ENCODE results near the gene CDH5. TPM values are rescaled to one million over a fixed set of nuclear protein-coding genes. Genes with fewer than 3 reads are reported as not detected.
A peak's percentile ranks its signal among the peaks of the same experiment; 100 is the strongest.

The CDH5 gene
- total and polyA plus RNA-seq, 8 donors: 3.4 to 10.2 (median 5.4) TPM

DNA sequence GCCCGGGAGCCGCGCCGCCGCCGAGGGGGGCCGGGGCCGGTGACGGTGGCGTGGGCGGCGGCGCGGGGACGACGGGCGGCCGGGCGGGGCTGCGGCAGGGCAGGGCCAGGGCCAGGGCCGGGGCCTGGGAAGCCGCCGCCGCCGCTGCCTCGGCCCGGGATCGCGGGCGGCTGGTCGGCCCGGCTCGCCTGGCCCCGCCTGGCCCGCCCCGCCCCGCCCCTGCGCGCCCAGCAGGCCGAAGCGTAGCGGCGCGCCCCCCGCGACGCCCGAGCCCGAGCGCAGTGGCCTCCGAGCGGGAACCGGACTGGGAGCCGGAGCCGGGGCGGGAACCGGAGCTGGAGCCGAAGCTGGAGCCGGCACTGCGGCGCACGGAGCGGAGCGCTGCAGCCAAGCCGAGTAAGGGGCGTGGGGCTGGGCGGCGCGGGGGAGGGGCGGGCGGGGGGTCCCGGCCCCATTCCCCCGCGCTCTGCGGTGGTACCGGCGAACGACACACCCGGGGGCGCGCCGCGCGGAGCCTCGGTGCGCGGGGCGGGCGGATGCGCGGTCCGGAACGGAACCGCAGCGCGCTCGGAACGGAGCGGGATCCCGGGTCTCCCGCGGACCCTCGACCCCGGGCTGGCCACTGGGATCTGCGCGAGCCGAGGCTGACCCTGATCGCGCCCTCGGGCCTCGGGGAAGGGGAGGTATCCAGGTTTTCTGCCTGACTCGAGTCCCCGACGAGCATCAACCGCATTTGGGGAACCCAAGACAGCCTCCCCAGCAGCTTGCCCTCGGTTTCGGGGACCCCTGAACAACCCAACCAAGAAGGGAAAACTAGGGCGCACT, 60.8 kb downstream of the CDH5 start, which contains the start of gene BEAN1:
Gene BEAN1, plus strand, starts transcription at position 260 of the 825 bp plus-strand sequence. CDS start 10,382 bp downstream, outside the sequence.
- WGBS, 2 donors: 1% methylated on average over 49 to 118 of the region's 118 CpGs
- Histone ChIP-seq H3K27me3 (peaks cover 0 to 18% (median 5%) of the 10 kb centered on the region in 4 donors), H3K4me1 (no peaks in the 10 kb centered on the region), H3K4me3 (peak within 1 kb of the TSS in 3 of 4 donors; percentile 5 to 51 (median 33)), H3K27ac (no peak within 1 kb of the TSS), H3K9me3 (no peaks in the 10 kb centered on the region), H3K36me3 (no peaks in the 10 kb centered on the region)
- ATAC-seq (peak; percentile 49 to 78 (median 62)), DNase-seq (peak in 3 of 6 donors; percentile 38 to 70 (median 69)), FAIRE-seq (no peak)
- TF ChIP-seq, protein P1, sequence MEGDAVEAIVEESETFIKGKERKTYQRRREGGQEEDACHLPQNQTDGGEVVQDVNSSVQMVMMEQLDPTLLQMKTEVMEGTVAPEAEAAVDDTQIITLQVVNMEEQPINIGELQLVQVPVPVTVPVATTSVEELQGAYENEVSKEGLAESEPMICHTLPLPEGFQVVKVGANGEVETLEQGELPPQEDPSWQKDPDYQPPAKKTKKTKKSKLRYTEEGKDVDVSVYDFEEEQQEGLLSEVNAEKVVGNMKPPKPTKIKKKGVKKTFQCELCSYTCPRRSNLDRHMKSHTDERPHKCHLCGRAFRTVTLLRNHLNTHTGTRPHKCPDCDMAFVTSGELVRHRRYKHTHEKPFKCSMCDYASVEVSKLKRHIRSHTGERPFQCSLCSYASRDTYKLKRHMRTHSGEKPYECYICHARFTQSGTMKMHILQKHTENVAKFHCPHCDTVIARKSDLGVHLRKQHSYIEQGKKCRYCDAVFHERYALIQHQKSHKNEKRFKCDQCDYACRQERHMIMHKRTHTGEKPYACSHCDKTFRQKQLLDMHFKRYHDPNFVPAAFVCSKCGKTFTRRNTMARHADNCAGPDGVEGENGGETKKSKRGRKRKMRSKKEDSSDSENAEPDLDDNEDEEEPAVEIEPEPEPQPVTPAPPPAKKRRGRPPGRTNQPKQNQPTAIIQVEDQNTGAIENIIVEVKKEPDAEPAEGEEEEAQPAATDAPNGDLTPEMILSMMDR (IDR thresholded peaks at IDR 0.05): no peak
- intact Hi-C loops (cut with DNase I): no loop called here

DNA sequence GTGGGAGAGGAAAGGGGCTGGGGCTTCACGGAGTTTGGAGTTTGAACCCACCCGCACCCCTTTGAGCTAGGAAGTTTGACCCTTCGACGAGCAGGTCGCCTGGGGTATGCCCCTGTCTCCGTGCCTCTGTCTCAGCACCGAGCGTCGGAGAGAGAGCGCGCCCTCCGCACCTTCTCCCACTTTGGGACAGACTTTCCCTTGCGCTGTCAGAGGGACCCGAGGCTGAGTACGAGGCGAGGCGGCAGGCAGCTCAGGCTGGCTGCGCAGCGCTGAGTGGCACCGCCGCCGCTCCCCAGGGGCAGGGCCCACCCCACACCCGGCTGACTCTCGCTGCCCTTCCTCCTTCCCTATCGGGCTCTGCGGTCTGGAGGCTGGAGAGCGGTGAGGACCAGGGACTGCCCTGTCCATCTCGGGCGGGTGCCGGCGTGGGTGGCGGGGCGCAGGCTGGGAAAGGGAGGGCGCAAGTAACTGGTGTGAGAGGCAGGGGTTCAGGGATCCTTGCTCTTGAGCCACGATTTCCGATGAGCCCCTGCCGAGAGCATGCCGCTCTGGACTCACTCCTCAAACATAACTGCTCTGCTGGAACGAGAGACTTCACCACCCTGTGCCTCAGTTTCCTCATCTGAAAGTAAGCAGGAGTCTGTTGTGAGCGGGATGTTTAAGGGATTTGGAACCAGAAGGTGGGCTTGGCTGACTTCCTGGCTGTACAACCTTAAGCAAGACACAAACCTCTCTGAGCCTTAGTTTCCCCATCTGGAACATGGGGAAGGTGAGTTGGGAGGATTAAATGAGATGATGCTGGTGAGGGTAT, 61.6 kb downstream of the CDH5 start:
- WGBS, 2 donors: 6 to 8% methylated on average over 39 to 40 of the region's 40 CpGs
- Histone ChIP-seq H3K27me3 (peaks cover 0 to 18% (median 5%) of the 10 kb centered on the region in 4 donors), H3K4me3 (peak overlapping the region in 1 of 4 donors; percentile 51), H3K4me1 (no peaks in the 10 kb centered on the region), H3K27ac (no peak overlapping the region), H3K36me3 (no peaks in the 10 kb centered on the region), H3K9me3 (no peaks in the 10 kb centered on the region)
- TF ChIP-seq, protein P1 (IDR thresholded peaks at IDR 0.05): no peak
- DNase-seq: peak in 1 of 6 donors; percentile 50
- FAIRE-seq: no peak
- intact Hi-C loops (cut with DNase I): no loop called here
- ATAC-seq: peak; percentile 24 to 67 (median 57)

- peaks cover 0 to 18% (median 5%) of the 10 kb centered on the region in 4 donors for H3K27me3 ChIP-seq
Observed at GRCh38 chr16:66428682-66429251, 62.3 kb downstream of the CDH5 start.

DNA sequence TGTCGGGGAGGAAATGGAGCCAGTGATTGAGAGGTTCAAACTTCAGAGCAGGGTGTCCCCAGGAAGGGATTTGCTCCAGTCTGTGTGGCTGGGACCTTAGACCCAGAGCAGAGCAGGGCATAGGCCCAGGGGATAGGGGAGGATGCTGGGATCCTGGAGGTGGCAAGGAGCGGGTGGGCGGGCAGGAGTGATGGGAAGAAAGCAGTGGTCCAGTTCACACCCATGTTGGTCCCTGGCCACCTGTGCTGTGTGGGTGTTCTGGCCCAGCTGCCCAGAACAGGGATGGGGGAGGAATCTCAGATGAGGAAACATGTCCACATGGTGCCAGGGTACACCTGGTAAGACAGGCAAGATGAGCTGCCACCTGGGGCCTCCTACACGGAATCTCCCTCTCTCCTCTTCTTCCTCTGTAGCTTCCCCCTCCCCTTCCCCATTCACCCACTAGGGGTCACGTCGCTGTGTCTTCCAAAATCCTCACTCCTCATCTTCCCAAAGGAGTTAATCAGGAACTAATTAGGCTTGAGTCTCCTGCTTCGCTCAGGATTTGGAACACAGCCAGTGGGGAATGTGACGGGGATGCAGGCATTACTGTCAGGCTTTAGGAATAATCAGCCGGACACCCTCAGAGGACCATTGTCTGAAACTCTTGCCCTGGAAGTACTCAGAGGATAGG, 62.9 kb downstream of the CDH5 start:
- intact Hi-C loops (cut with DNase I): no loop called here
- TF ChIP-seq, protein P1 (IDR thresholded peaks at IDR 0.05): no peak
- Histone ChIP-seq H3K36me3 (no peaks in the 10 kb centered on the region), H3K9me3 (no peaks in the 10 kb centered on the region), H3K27me3 (peaks cover 0 to 18% (median 5%) of the 10 kb centered on the region in 4 donors), H3K27ac (no peak overlapping the region), H3K4me3 (no peak overlapping the region), H3K4me1 (no peaks in the 10 kb centered on the region)
- ATAC-seq (no peak), DNase-seq (peak in 1 of 6 donors; percentile 45), FAIRE-seq (no peak)
- 33 to 34% methylated on average over 9 of the region's 9 CpGs for WGBS, 2 donors

More at GRCh38 chr16:66428682-66429251, 62.3 kb downstream of the CDH5 start:
- ATAC-seq (no peak), FAIRE-seq (no peak), DNase-seq (no peak)
- no peaks in the 10 kb centered on the region for H3K4me1 ChIP-seq
- TF ChIP-seq, protein P1 (IDR thresholded peaks at IDR 0.05): no peak
- H3K4me3 ChIP-seq: no peak overlapping the region
- H3K36me3 ChIP-seq: no peaks in the 10 kb centered on the region
- no peaks in the 10 kb centered on the region for H3K9me3 ChIP-seq
- 22 to 25% methylated on average over 11 of the region's 11 CpGs for WGBS, 2 donors
- intact Hi-C loops (cut with DNase I): no loop called here
- H3K27ac ChIP-seq: no peak overlapping the region
